Measurements from ENCODE around the gene S100A13. TPM values are rescaled to one million over a fixed set of nuclear protein-coding genes. Genes with fewer than 3 reads are reported as not detected.

The S100A13 gene
- total RNA-seq, 1 experiment from 2014 or later: 11.0 TPM

- peaks cover 13% of the 10 kb centered on the region for H3K4me1 ChIP-seq (ENCODE audit: insufficient read depth, low read length, poor library complexity, severe bottlenecking)
- ChIA-PET POLR2A (ENCODE audit: low non-redundant PET) (no interaction called here), CTCF (no interaction called here)
- peak within 1 kb of the TSS; percentile 79 for H3K27ac ChIP-seq (ENCODE audit: low read depth, low read length, poor library complexity, severe bottlenecking)
- H3K36me3 ChIP-seq (ENCODE audit: insufficient read depth, low read length, poor library complexity, severe bottlenecking): peaks cover 29% of the 10 kb centered on the region
- intact Hi-C loops (cut with micrococcal nuclease; ENCODE audit: unreplicated experiment): no loop called here
- peak within 1 kb of the TSS; percentile 67 for H3K4me3 ChIP-seq (ENCODE audit: low read depth, low read length, poor library complexity, severe bottlenecking)
- DNase-seq (ENCODE audit: low spot score): peak; percentile 97
- no peaks in the 10 kb centered on the region for H3K9me3 ChIP-seq (ENCODE audit: low read depth, low read length, poor library complexity, severe bottlenecking)
- BruUV-seq (replicated peaks): no TSS peak
- TF ChIP-seq CTCF (conservative IDR thresholded peaks at IDR 0.05; ENCODE audit: low read depth, low read length) (no peak; the same call in 1 of the 2 replicates), EZH2 (IDR thresholded peaks at IDR 0.05; ENCODE audit: borderline replicate concordance, low read depth, low read length, poor library complexity, severe bottlenecking) (no peak)
- no peaks in the 10 kb centered on the region for H3K27me3 ChIP-seq (replicated peaks; ENCODE audit: insufficient read depth, low read depth, low read length, poor library complexity)
These were observed 31.3 kb upstream of the S100A13 start, which contains the start of gene SNAPIN for GRCh38 chr1:153658400-153659174. TSS of gene SNAPIN (plus strand) at chr1:153658703. CDS start at chr1:153658744, 41 bp downstream.

- intact Hi-C loops (cut with micrococcal nuclease; ENCODE audit: unreplicated experiment): no loop called here
- TF ChIP-seq CTCF (conservative IDR thresholded peaks at IDR 0.05; ENCODE audit: low read depth, low read length) (no peak), EZH2 (IDR thresholded peaks at IDR 0.05; ENCODE audit: borderline replicate concordance, low read depth, low read length, poor library complexity, severe bottlenecking) (no peak)
- Histone ChIP-seq H3K27ac (ENCODE audit: low read depth, low read length, poor library complexity, severe bottlenecking) (no peak overlapping the region), H3K4me1 (ENCODE audit: insufficient read depth, low read length, poor library complexity, severe bottlenecking) (peaks cover 13% of the 10 kb centered on the region), H3K9me3 (ENCODE audit: low read depth, low read length, poor library complexity, severe bottlenecking) (no peaks in the 10 kb centered on the region), H3K27me3 (replicated peaks; ENCODE audit: insufficient read depth, low read depth, low read length, poor library complexity) (no peaks in the 10 kb centered on the region), H3K36me3 (ENCODE audit: insufficient read depth, low read length, poor library complexity, severe bottlenecking) (no peaks in the 10 kb centered on the region), H3K4me3 (ENCODE audit: low read depth, low read length, poor library complexity, severe bottlenecking) (no peak overlapping the region)
- CTCF ChIA-PET: no interaction called here
- BruUV-seq (replicated peaks): no TSS peak
- DNase-seq (ENCODE audit: low spot score): no peak
- POLR2A ChIA-PET (ENCODE audit: low non-redundant PET): interaction anchor here (0.6 kb wide), 1 partner anchor 16 kb away, joined by 3 read pairs; no protein-coding TSS in a partner anchor
These were observed 28.0 kb upstream of the S100A13 start for GRCh38 chr1:153655333-153655732.

- no peak for DNase-seq (ENCODE audit: low spot score)
- BruUV-seq (replicated peaks): no TSS peak
- POLR2A ChIA-PET (ENCODE audit: low non-redundant PET): no interaction called here
- Histone ChIP-seq H3K4me3 (ENCODE audit: low read depth, low read length, poor library complexity, severe bottlenecking) (no peak overlapping the region), H3K27ac (ENCODE audit: low read depth, low read length, poor library complexity, severe bottlenecking) (no peak overlapping the region), H3K36me3 (ENCODE audit: insufficient read depth, low read length, poor library complexity, severe bottlenecking) (no peaks in the 10 kb centered on the region), H3K9me3 (ENCODE audit: low read depth, low read length, poor library complexity, severe bottlenecking) (no peaks in the 10 kb centered on the region), H3K27me3 (replicated peaks; ENCODE audit: insufficient read depth, low read depth, low read length, poor library complexity) (no peaks in the 10 kb centered on the region), H3K4me1 (ENCODE audit: insufficient read depth, low read length, poor library complexity, severe bottlenecking) (peaks cover under 1% of the 10 kb centered on the region)
- intact Hi-C loops (cut with micrococcal nuclease; ENCODE audit: unreplicated experiment): no loop called here
- TF ChIP-seq EZH2 (IDR thresholded peaks at IDR 0.05; ENCODE audit: borderline replicate concordance, low read depth, low read length, poor library complexity, severe bottlenecking) (no peak), CTCF (conservative IDR thresholded peaks at IDR 0.05; ENCODE audit: low read depth, low read length) (no peak)
- CTCF ChIA-PET: no interaction called here
These were observed 25.6 kb upstream of the S100A13 start for GRCh38 chr1:153652805-153653500.

All from A673 (cell line).